Endothelial cell of umbilical vein (primary cell): Measurements from ENCODE around the gene MAPK4. TPM values are rescaled to one million over a fixed set of nuclear protein-coding genes. Genes with fewer than 3 reads are reported as not detected.

Experiments used
- BruUV-seq: library from RNA; stranded (reverse); fragments of 400-500 nt; replicated peaks from 2 replicates; lab custom pipeline; 2021; lab: Mats Ljungman, UMichigan
- CTCF ChIA-PET: fragments of 300-600, 350-600 bp; sonication (Branson Sonifier 250); formaldehyde crosslinking; loops from one replicate; lab custom pipeline; 2021; ENCODE audit warnings: antibody characterized with exemption, inconsistent platforms; lab: Charles Lee
- POLR2A ChIA-PET: fragments of 300-600, 350-600 bp; sonication (Branson Sonifier 250); formaldehyde crosslinking; loops from one replicate; lab custom pipeline; 2021; ENCODE audit warnings: antibody characterized with exemption, inconsistent platforms; lab: Charles Lee
- DNase-seq: peaks from one replicate; pipeline ENCODE4 v3.0.0-alpha.2; 2011; ENCODE audit warnings: low read depth, low spot score
- FAIRE-seq: peaks from 2 replicates; lab custom pipeline; 2011; peaks lifted over from hg19 to GRCh38; lab: Jason Lieb, UNC
- H2AFZ ChIP-seq: 2 replicates; pipeline ENCODE4 v1.6.0; 2012; ENCODE audit warnings: low read depth, low read length, control low read depth, inconsistent platforms
- H3K27ac ChIP-seq: 2 replicates; pipeline ENCODE4 v1.5.1; 2011; ENCODE audit warnings: low read depth, mild to moderate bottlenecking, control low read depth, low read length, moderate library complexity; ENCODE audit not compliant: insufficient read depth
- H3K27me3 ChIP-seq, 2 experiments: 2 replicates each; pipeline versions ENCODE4 v1.6.0 to v1.6.1; 2011; ENCODE audit warnings: low read length in 2 of 2, mixed read lengths in 1 of 2; ENCODE audit not compliant: control insufficient read depth in 2 of 2, insufficient read depth in 2 of 2
- H3K36me3 ChIP-seq, 2 experiments: 2 replicates in 1 of 2; 3 replicates in 1 of 2; pipeline ENCODE4 v1.5.1; 2011; ENCODE audit warnings: low read length in 2 of 2, mild to moderate bottlenecking in 1 of 2, moderate library complexity in 1 of 2; ENCODE audit not compliant: control insufficient read depth in 2 of 2, insufficient read depth in 2 of 2; ENCODE audit errors: extremely low read depth in 1 of 2
- H3K4me1 ChIP-seq: 3 replicates; pipeline ENCODE4 v1.5.1; 2011; ENCODE audit warnings: mild to moderate bottlenecking, low read length; ENCODE audit not compliant: control insufficient read depth, insufficient read depth; ENCODE audit errors: extremely low read depth
- H3K4me2 ChIP-seq: 2 replicates; pipeline ENCODE4 v1.6.1; 2011; ENCODE audit warnings: low read length, control low read depth, mixed read lengths; ENCODE audit not compliant: insufficient read depth
- H3K4me3 ChIP-seq, 3 experiments: fragments of 200-600 bp in 1 of 3; sonication (generic), shearing (Covaris generic) in 1 of 3; replicated peaks in 1 of 3; 2 replicates each; pipeline ENCODE4 v1.5.1; 2011 to 2016; ENCODE audit warnings: control low read depth in 3 of 3, low read length in 3 of 3, mild to moderate bottlenecking in 2 of 3, inconsistent platforms in 1 of 3, low read depth in 1 of 3, moderate library complexity in 1 of 3; ENCODE audit not compliant: insufficient read depth in 1 of 3
- H3K79me2 ChIP-seq: 2 replicates; pipeline ENCODE4 v1.6.0; 2012; ENCODE audit warnings: low read length, inconsistent platforms; ENCODE audit not compliant: control insufficient read depth, insufficient read depth
- H3K9ac ChIP-seq: replicated peaks from 2 replicates; pipeline ENCODE3; 2011; ENCODE audit warnings: low read length, control low read depth; ENCODE audit not compliant: insufficient read depth; ENCODE audit errors: extremely low read depth
- H3K9me1 ChIP-seq: replicated peaks from 3 replicates; pipeline ENCODE4 v1.6.0; 2011; ENCODE audit warnings: mild to moderate bottlenecking, low read length; ENCODE audit not compliant: control insufficient read depth, insufficient read depth; ENCODE audit errors: extremely low read depth
- H3K9me3 ChIP-seq: replicated peaks from 2 replicates; pipeline ENCODE4 v1.5.1; 2012; ENCODE audit warnings: low read length, inconsistent platforms; ENCODE audit not compliant: control insufficient read depth, insufficient read depth
- H4K20me1 ChIP-seq: replicated peaks from 2 replicates; pipeline ENCODE3; 2011; ENCODE audit warnings: mild to moderate bottlenecking, low read length; ENCODE audit not compliant: control insufficient read depth, insufficient read depth; ENCODE audit errors: extremely low read depth
- EZH2 ChIP-seq: IDR thresholded peaks from 2 replicates; pipeline ENCODE4 v1.6.1; 2012; ENCODE audit warnings: borderline replicate concordance, low read depth, mild to moderate bottlenecking, moderate library complexity, low read length, inconsistent platforms; ENCODE audit not compliant: severe bottlenecking
- FOS ChIP-seq: IDR thresholded peaks from 2 replicates; pipeline ENCODE4 v1.6.1; 2011; ENCODE audit warnings: mild to moderate bottlenecking, low read length, moderate library complexity, borderline replicate concordance; ENCODE audit not compliant: insufficient read depth
- GATA2 ChIP-seq: IDR thresholded peaks from 2 replicates; pipeline ENCODE4 v1.7.0; 2011; ENCODE audit warnings: low read depth, mild to moderate bottlenecking, moderate library complexity, mixed read lengths, low read length; ENCODE audit not compliant: insufficient read length, insufficient read depth
- JUN ChIP-seq: IDR thresholded peaks from 2 replicates; pipeline ENCODE4 v1.6.1; 2011; ENCODE audit warnings: borderline replicate concordance, low read depth; ENCODE audit not compliant: insufficient read length, insufficient read depth
- MAX ChIP-seq: IDR thresholded peaks from 2 replicates; pipeline ENCODE4 v1.6.1; 2011; ENCODE audit not compliant: insufficient read depth, insufficient read length
- MYC ChIP-seq: IDR thresholded peaks from one replicate; pipeline ENCODE4 v1.6.1; 2011; ENCODE audit warnings: mild to moderate bottlenecking, low read depth, low read length
- POLR2A ChIP-seq: IDR thresholded peaks from 2 replicates; pipeline ENCODE4 v1.6.1; 2012; ENCODE audit warnings: low read depth, mild to moderate bottlenecking, control low read depth, low read length
- POLR2AphosphoS5 ChIP-seq: IDR thresholded peaks from 2 replicates; pipeline ENCODE4 v1.6.1; 2012; ENCODE audit warnings: low read depth, mild to moderate bottlenecking, control low read depth, low read length, moderate library complexity; ENCODE audit not compliant: insufficient read depth
- dilution Hi-C: fragments of 300-500 bp; cut with MboI; formaldehyde crosslinking; loops from one replicate; pipeline ENCODE4 v1.15.0; 2019; ENCODE audit warnings: low sequenced_read_pairs; ENCODE audit not compliant: extremely low pct_ligation_motif_present
- intact Hi-C: fragments of 100-400 bp; cut with micrococcal nuclease; formaldehyde crosslinking; loops from one replicate; pipeline ENCODE4 v1.10.0; 2022
- polyA plus RNA-seq, 4 experiments: library from polyadenylated mRNA; depleted of rRNA in 3 of 4; stranded (reverse) in 3 of 4; unstranded in 1 of 4; fragments of >200 nt; gene quantifications; 2 replicates each; pipeline versions ENCODE4 v1.2.1 to v1.2.3, GENCODE V29; 2011 to 2012; ENCODE audit warnings: missing spikeins in 1 of 4
- total RNA-seq: library from RNA; stranded (reverse); gene quantifications from 2 replicates; pipeline ENCODE4 v1.2.3, GENCODE V29; 2021
- TF ChIP-seq, protein P1 (sequence below), 2 donors: IDR thresholded peaks; 1 replicate in 1 of 2; 2 replicates in 1 of 2; pipeline ENCODE4 v1.5.1; 2011; ENCODE audit warnings: low read length in 2 of 2, mild to moderate bottlenecking in 2 of 2, moderate library complexity in 2 of 2, control low read depth in 1 of 2, inconsistent platforms in 1 of 2, low read depth in 1 of 2; ENCODE audit not compliant: insufficient read depth in 1 of 2; ENCODE audit errors: extremely low read depth in 1 of 2

The MAPK4 gene
- total and polyA plus RNA-seq, 2 donors (not counting 3 experiments of a cell fraction or from before 2014, with no cell fraction given): not detected

DNA sequence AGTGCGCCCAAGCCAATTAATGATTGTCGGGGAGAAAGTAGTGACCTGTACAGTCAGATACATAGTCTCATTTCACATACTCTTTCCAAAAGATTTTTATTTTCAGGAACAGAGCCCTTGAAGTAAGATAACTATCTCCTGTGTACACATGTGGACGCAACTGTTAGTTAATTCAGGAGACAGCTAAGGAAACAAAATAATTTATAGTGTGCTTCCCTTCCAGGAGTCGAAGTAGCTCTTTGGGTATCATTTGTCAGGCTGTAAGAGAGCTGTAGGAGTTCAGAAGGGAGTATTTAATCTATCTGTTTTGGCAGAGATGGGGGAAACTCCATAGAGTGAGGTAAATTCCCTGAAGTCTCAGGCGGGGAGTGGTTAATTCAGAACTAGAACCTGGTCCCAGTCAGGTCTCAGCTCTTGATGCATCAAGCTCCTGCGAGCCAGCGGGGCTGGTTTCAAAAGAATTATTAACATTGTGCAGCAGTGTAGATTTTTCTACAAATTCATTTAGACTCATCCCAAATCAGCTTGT, 63.0 kb downstream of the MAPK4 start:
- H3K27ac ChIP-seq: no peak overlapping the region
- no peaks in the 10 kb centered on the region for H3K9me3 ChIP-seq
- H3K36me3 ChIP-seq: no peaks in the 10 kb centered on the region
- TF ChIP-seq, protein P1, sequence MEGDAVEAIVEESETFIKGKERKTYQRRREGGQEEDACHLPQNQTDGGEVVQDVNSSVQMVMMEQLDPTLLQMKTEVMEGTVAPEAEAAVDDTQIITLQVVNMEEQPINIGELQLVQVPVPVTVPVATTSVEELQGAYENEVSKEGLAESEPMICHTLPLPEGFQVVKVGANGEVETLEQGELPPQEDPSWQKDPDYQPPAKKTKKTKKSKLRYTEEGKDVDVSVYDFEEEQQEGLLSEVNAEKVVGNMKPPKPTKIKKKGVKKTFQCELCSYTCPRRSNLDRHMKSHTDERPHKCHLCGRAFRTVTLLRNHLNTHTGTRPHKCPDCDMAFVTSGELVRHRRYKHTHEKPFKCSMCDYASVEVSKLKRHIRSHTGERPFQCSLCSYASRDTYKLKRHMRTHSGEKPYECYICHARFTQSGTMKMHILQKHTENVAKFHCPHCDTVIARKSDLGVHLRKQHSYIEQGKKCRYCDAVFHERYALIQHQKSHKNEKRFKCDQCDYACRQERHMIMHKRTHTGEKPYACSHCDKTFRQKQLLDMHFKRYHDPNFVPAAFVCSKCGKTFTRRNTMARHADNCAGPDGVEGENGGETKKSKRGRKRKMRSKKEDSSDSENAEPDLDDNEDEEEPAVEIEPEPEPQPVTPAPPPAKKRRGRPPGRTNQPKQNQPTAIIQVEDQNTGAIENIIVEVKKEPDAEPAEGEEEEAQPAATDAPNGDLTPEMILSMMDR (IDR thresholded peaks at IDR 0.05; ENCODE audit: extremely low read depth in 1 of 2, insufficient read depth in 1 of 2, low read depth in 1 of 2, low read length in 2 of 2): no peak
- TF ChIP-seq MAX (no peak), MYC (no peak), GATA2 (no peak), POLR2A (no peak), JUN (no peak), EZH2 (no peak), FOS (no peak), POLR2AphosphoS5 (no peak)
- H2AFZ ChIP-seq: no peak overlapping the region
- FAIRE-seq: no peak
- H3K4me2 ChIP-seq: no peak overlapping the region
- H3K27me3 ChIP-seq: no peaks in the 10 kb centered on the region
- DNase-seq: no peak
- intact Hi-C loops (no loop called here), dilution Hi-C loops (no loop called here)
- no peaks in the 10 kb centered on the region for H3K4me1 ChIP-seq
- CTCF ChIA-PET: no interaction called here
- H4K20me1 ChIP-seq: no peaks in the 10 kb centered on the region
- no peaks in the 10 kb centered on the region for H3K9me1 ChIP-seq
- H3K79me2 ChIP-seq: no peaks in the 10 kb centered on the region
- no TSS peak for BruUV-seq
- no peak overlapping the region for H3K9ac ChIP-seq
- POLR2A ChIA-PET: no interaction called here
- H3K4me3 ChIP-seq: no peak overlapping the region
